Activated naive CD8-positive, alpha-beta T cell treated with anti-CD3 and anti-CD28 coated beads, Interleukin-2, amount 10 ng/mL, durations not matched to agents 7 days and 5 days (primary cell): ENCODE measurements around the gene JCHAIN. TPM values are rescaled to one million over a fixed set of nuclear protein-coding genes. Genes with fewer than 3 reads are reported as not detected.
A peak's percentile ranks its signal among the peaks of the same experiment; 100 is the strongest.

ENCODE experiments used
- ATAC-seq: fragments of 150-1000 bp; cut with Tn5 transposase; one replicate; pipeline ENCODE4 v1.10.0; 2021; ENCODE audit warnings: low read depth, moderate library complexity
- POLR2A ChIA-PET: fragments of 350-600 bp; sonication (Branson Sonifier 250); formaldehyde crosslinking; loops from one replicate; lab custom pipeline; 2021; ENCODE audit warnings: antibody characterized with exemption; lab: Charles Lee
- DNase-seq: peaks from one replicate; pipeline ENCODE4 v3.0.0; 2021
- H3K27ac Mint-ChIP-seq: one replicate; pipeline ENCODE4 v1.8.0; 2022; ENCODE audit warnings: mild to moderate bottlenecking, mixed read lengths
- H3K27me3 Mint-ChIP-seq: one replicate; pipeline ENCODE4 v1.8.0; 2022; ENCODE audit warnings: mild to moderate bottlenecking, moderate library complexity, mixed read lengths
- H3K36me3 Mint-ChIP-seq: one replicate; pipeline ENCODE4 v1.8.0; 2021; ENCODE audit warnings: mild to moderate bottlenecking, mixed read lengths
- H3K4me1 Mint-ChIP-seq: one replicate; pipeline ENCODE4 v1.8.0; 2021; ENCODE audit warnings: mixed read lengths
- H3K4me3 Mint-ChIP-seq: one replicate; pipeline ENCODE4 v1.8.0; 2022; ENCODE audit warnings: mild to moderate bottlenecking, moderate library complexity, mixed read lengths
- H3K9me3 Mint-ChIP-seq: one replicate; pipeline ENCODE4 v1.8.0; 2021; ENCODE audit warnings: mixed read lengths
- total RNA-seq, 2 experiments: library from RNA; stranded (reverse); gene quantifications; one replicate each; pipeline ENCODE4 v1.2.3, GENCODE V29; 2021

The JCHAIN gene
- total RNA-seq, 2 experiments from 2014 or later, result 0.60 TPM; not detected in 1

- DNase-seq (no peak), ATAC-seq (peak; percentile 70)
- H3K27ac Mint-ChIP-seq, result no peak overlapping the region
- H3K9me3 Mint-ChIP-seq, result no peaks in the 10 kb centered on the region
- H3K36me3 Mint-ChIP-seq, result no peaks in the 10 kb centered on the region
- H3K4me3 Mint-ChIP-seq, result no peak overlapping the region
- peaks cover 2% of the 10 kb centered on the region for H3K4me1 Mint-ChIP-seq
- H3K27me3 Mint-ChIP-seq, result peaks cover 2% of the 10 kb centered on the region
- POLR2A ChIA-PET, result no interaction called here
Observed at GRCh38 chr4:70623323-70623722, 43.0 kb downstream of the JCHAIN start.

- Mint-ChIP-seq H3K9me3 (no peaks in the 10 kb centered on the region), H3K4me1 (peaks cover 2% of the 10 kb centered on the region), H3K36me3 (no peaks in the 10 kb centered on the region), H3K27ac (no peak overlapping the region), H3K4me3 (no peak overlapping the region), H3K27me3 (peaks cover 4% of the 10 kb centered on the region)
- POLR2A ChIA-PET, result no interaction called here
- ATAC-seq (peak; percentile 20), DNase-seq (no peak)
Observed at GRCh38 chr4:70619778-70620177, 46.5 kb downstream of the JCHAIN start.

- H3K27me3 Mint-ChIP-seq, result peaks cover 5% of the 10 kb centered on the region
- POLR2A ChIA-PET, result no interaction called here
- H3K36me3 Mint-ChIP-seq, result no peaks in the 10 kb centered on the region
- H3K4me1 Mint-ChIP-seq, result peaks cover 2% of the 10 kb centered on the region
- ATAC-seq, result peak; percentile 49
- H3K27ac Mint-ChIP-seq, result no peak overlapping the region
- DNase-seq, result no peak
- H3K9me3 Mint-ChIP-seq, result no peaks in the 10 kb centered on the region
- H3K4me3 Mint-ChIP-seq, result no peak overlapping the region
Observed at GRCh38 chr4:70619288-70619687, 47.0 kb downstream of the JCHAIN start.

GRCh38 chr4:70614184-70614555 is 52.1 kb downstream of the JCHAIN start:
- POLR2A ChIA-PET, result no interaction called here
- no peaks in the 10 kb centered on the region for H3K36me3 Mint-ChIP-seq
- no peaks in the 10 kb centered on the region for H3K9me3 Mint-ChIP-seq
- H3K27me3 Mint-ChIP-seq, result peaks cover 28% of the 10 kb centered on the region
- H3K27ac Mint-ChIP-seq, result no peak overlapping the region
- peaks cover 2% of the 10 kb centered on the region for H3K4me1 Mint-ChIP-seq
- ATAC-seq (no peak), DNase-seq (no peak)
- H3K4me3 Mint-ChIP-seq, result no peak overlapping the region

- ATAC-seq (no peak), DNase-seq (no peak)
- POLR2A ChIA-PET, result no interaction called here
- no peaks in the 10 kb centered on the region for H3K36me3 Mint-ChIP-seq
- H3K9me3 Mint-ChIP-seq, result no peaks in the 10 kb centered on the region
- H3K4me1 Mint-ChIP-seq, result peaks cover 2% of the 10 kb centered on the region
- no peak overlapping the region for H3K27ac Mint-ChIP-seq
- H3K27me3 Mint-ChIP-seq, result peaks cover 28% of the 10 kb centered on the region
- no peak overlapping the region for H3K4me3 Mint-ChIP-seq
Observed at GRCh38 chr4:70613306-70614183, 52.8 kb downstream of the JCHAIN start.

- Mint-ChIP-seq H3K27me3 (peaks cover 13% of the 10 kb centered on the region), H3K9me3 (no peaks in the 10 kb centered on the region), H3K4me1 (no peaks in the 10 kb centered on the region), H3K27ac (no peak overlapping the region), H3K4me3 (no peak overlapping the region), H3K36me3 (no peaks in the 10 kb centered on the region)
- no peak for DNase-seq
- ATAC-seq, result no peak
- POLR2A ChIA-PET, result no interaction called here
Observed at GRCh38 chr4:70608324-70608723, 58.0 kb downstream of the JCHAIN start.

GRCh38 chr4:70607334-70607853 is 58.9 kb downstream of the JCHAIN start:
- Mint-ChIP-seq H3K27me3 (peaks cover 6% of the 10 kb centered on the region), H3K36me3 (no peaks in the 10 kb centered on the region), H3K27ac (no peak overlapping the region), H3K4me1 (no peaks in the 10 kb centered on the region), H3K4me3 (no peak overlapping the region), H3K9me3 (no peaks in the 10 kb centered on the region)
- POLR2A ChIA-PET, result no interaction called here
- DNase-seq, result no peak
- ATAC-seq, result no peak

- H3K36me3 Mint-ChIP-seq, result no peaks in the 10 kb centered on the region
- ATAC-seq (no peak), DNase-seq (no peak)
- peaks cover 9% of the 10 kb centered on the region for H3K27me3 Mint-ChIP-seq
- no peaks in the 10 kb centered on the region for H3K9me3 Mint-ChIP-seq
- POLR2A ChIA-PET, result no interaction called here
- no peak overlapping the region for H3K4me3 Mint-ChIP-seq
- H3K27ac Mint-ChIP-seq, result no peak overlapping the region
- peaks cover under 1% of the 10 kb centered on the region for H3K4me1 Mint-ChIP-seq
Observed at GRCh38 chr4:70606459-70606858, 59.8 kb downstream of the JCHAIN start.

Other genes with a start within 250 kb of the JCHAIN start
- not detected for gene MUC7, start 194.3 kb downstream of the JCHAIN start, total RNA-seq
- not detected for gene AMTN, start 147.9 kb downstream of the JCHAIN start, total RNA-seq
- not detected for gene AMBN, start 74.3 kb downstream of the JCHAIN start, total RNA-seq
- gene ENAM, start 37.8 kb downstream of the JCHAIN start, total RNA-seq, result not detected
- 10 to 100 TPM; 35.7 to 39.1 TPM for gene UTP3, start 22.0 kb upstream of the JCHAIN start, total RNA-seq
- 10 to 100 TPM; 38.0 to 38.5 TPM for gene RUFY3, start 55.5 kb upstream of the JCHAIN start, total RNA-seq
- gene GRSF1, start 173.4 kb upstream of the JCHAIN start, total RNA-seq, result 10 to 100 TPM; 58.6 to 61.0 TPM
- gene MOB1B, start 235.9 kb upstream of the JCHAIN start, total RNA-seq, result 10 to 100 TPM; 13.3 to 14.0 TPM